GM19193 (cell line): ENCODE results near the gene DSG1.

Source experiments
- POLR2A ChIP-seq: IDR thresholded peaks from 4 replicates; pipeline ENCODE4 v1.6.1; 2011; ENCODE audit not compliant: insufficient read depth, insufficient read length; ENCODE audit errors: extremely low read depth

Gene DSG1

GRCh38 chr18:31396796-31397612, 79.0 kb downstream of the DSG1 start:
- TF ChIP-seq POLR2A: no peak

DNA sequence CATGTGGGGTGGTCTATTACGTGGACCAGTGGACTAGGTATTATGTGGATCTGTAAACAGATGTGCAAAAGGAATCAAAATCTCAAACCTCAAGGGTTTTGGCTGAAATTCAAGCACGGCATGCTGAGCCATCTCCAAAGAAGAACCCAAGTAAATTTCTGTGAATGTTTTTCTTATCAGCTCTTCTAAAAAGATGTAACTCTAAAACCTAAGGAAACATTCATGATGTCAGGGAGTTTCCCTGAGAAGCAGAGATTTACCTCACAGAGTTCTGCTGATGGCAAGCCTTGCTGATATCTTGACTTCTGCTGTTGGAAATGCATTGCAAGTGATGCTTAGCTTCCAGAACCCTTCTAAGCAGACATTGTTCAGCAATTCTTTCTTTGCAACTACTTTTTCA, 80.2 kb downstream of the DSG1 start:
- TF ChIP-seq POLR2A: no peak

DNA sequence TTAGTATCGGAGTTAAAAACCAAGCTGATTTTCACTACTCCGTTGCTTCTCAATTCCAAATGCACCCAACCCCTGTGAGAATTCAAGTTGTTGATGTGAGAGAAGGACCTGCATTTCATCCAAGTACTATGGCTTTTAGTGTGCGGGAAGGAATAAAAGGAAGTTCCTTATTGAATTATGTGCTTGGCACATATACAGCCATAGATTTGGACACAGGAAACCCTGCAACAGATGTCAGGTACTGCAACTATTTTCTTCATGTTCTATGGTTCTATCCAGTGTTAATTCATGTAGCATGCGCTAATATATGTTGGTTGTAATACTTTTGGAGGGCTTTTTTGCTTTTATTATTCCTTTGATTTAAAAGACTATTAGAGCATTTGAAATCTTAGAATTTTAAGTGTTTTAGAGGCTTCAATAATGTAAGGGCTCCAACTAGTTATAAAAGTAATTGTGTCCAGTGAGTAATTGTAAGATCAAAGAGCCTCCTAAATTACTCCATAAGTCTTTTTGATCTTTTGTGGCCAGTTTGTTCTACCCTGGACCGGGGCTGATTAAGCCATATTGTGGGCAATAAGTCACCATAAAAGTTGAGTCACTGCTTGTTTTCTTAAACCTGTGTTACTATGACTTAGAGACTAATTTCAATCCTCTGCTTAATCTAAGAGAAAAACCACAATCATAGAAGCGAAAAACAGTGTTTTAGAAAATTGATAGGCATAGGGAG, 81.5 kb downstream of the DSG1 start:
- TF ChIP-seq POLR2A: no peak

- TF ChIP-seq POLR2A: no peak
Measured at GRCh38 chr18:31401156-31402025, 83.4 kb downstream of the DSG1 start.

- no peak for TF ChIP-seq POLR2A
Measured at GRCh38 chr18:31402026-31402373, 84.0 kb downstream of the DSG1 start.

- no peak for TF ChIP-seq POLR2A
Measured at GRCh38 chr18:31403409-31403808, 85.4 kb downstream of the DSG1 start.
